ENCODE measurements around the gene CFAP210.
A peak's percentile ranks its signal among the peaks of the same experiment; 100 is the strongest.

The CFAP210 gene

DNA sequence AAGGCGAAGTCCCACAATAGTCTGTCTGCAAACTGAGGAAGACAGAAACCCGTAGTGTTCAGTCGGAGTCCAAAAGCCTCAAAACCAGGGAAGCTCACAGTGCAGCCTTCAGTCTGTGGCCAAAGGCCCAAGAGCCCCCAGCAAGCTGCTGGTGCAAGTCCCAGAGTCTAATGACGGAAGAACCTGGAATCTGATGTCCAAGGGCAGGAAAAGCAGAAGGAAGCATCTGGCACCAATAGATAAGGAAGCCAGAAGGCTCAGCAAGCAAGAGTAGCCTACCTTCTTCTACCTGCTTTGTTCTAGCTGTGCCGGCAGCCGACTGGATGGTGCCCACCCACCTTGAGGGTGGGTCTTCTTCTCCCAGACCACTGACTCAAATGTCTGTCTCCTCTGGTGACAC is 21.8 kb downstream of the CFAP210 start:
- no peak for DNase-seq (ENCODE audit: low spot score)

DNA sequence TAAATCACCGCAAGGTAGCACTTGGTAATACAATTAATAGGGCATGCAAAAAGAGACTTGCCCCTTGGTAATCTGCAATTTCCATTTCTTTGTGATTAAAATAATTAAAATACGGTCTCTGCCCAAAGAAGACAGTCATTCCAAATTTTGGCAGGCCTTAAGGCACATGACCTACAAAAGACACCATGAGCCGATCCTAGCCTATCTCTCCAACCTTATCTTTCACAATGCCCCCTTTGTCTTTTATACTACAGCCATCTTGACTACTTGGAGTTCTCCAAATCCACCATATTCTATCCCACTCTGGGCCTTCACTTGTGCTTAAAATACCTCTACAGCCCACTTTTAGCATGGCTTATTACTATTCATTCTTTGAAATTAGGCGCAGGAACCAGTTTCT is 23.3 kb downstream of the CFAP210 start:
- DNase-seq (ENCODE audit: low spot score): no peak

- DNase-seq (ENCODE audit: low spot score): peak; percentile 5
These were observed 24.0 kb downstream of the CFAP210 start for GRCh38 chr2:169670215-169670651.

- DNase-seq (ENCODE audit: low spot score): no peak
These were observed 26.6 kb downstream of the CFAP210 start for GRCh38 chr2:169667583-169667982.

DNA sequence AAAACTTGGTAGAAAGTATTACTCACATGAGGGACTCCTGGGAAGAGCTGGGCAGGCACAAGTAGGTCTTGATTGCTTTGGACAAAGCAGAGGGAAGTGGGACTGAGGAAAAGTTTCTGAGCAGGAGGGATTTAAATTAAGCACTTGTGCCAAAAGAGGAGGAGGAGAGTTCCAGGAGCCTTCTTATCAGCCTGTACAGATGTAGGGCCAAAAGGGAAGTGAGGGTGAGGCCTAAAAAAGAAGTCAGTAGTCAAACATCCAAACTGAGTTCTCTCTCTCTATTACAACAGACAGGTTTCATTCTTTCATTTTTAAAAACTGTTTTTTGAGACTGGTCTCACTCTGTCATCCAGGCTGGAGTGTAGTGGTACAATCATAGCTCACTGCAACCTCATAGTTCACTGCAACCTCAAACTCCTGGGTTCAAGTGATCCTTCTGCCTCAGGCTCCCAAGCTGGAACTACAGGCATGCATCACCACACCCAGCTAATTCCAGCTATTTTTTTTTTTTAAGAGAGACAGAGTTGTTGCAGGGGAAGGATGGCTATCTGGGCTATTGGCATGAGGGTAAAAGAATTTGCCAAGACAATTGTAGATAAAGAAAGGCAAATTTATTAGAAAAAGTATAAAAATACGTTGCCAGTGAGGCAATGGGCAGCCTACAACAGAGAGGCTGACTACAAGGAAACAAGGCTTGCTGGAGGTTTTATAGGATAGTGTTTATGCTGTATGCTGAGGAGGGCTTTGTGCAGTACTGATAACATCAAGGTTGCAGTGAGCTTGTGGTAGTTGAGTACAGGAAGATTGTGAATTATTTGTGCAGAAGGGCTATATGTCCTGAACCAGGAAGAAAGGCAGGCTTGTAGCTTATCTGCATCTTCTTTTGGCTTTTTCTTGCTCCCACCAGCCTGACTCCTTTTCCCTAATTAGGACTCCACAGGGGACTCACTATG is 29.0 kb downstream of the CFAP210 start:
- DNase-seq (ENCODE audit: low spot score): no peak

DNA sequence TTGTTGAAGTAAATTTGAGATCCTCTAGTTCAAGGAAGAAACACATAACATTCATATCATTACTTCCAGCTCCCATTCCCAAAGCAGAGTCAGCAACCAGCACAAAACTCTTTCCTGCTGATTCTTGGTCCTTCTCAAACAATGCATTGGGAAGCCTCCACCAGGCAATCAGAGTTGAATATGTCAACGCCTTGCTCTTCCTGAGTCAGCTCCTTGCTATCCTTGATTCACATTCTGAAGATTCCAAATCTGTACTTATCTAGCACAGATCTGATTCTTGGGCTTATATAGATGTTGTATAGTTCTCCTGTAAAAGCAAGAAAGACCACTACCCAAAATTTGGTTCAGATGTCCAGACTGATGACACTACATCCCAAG is 29.6 kb downstream of the CFAP210 start:
- no peak for DNase-seq (ENCODE audit: low spot score)

DNA sequence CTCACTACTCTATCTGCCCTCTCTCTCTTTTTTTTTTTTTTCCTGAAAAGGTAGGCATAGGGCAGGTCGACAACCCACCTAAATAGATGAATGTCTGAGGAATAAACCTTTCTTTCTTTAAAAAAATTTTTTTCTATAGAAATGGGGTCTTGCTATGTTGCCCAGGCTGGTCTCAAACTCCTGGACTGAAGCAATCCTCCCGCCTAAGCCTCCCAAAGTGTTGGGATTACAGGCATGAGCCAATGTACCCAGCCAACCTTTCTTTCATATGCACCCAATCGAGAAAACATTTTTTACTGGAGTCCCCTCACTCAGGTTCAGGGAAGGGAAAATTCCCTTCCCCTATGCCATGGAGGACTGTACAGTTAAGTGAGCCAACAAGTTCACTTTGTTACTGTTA is 31.0 kb downstream of the CFAP210 start:
- DNase-seq (ENCODE audit: low spot score): no peak

DNA sequence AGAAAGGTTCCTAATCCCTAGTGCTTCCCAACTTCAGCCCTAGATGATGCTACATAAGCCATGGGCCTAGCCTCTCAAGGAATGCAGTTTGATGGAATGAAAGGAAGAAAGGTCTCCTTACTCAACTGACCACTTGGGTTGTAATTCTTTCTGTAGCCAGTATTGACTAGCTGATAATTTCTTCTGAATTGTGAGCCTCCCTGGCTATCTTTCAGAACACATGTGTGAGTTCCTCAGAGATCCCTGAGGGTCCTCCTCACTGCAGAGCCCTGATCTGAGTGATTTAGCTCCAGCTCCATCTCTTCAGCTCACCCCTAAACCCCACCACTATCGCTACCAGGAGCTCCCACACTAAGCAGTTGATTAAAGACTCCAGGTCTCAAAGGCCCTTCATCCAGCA is 31.5 kb downstream of the CFAP210 start:
- DNase-seq (ENCODE audit: low spot score): no peak

DNA sequence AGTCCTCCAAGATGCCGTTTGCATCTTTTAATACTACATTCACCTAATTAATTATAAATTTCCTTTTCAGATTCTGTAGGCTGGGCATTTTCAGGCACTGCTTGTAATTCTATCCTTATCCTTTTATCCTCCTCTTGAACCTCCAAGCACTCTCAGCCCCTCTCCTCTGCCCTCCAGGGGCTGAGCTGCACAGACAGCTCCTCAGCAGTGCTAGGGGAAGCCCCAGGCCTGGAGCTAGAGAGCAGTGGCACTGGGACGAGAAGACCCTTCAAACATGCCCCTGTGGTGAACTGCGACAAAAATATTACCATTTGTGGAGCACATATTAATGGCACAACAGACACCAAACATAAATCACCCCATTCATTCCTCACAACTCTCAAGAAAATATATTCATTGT is 32.9 kb downstream of the CFAP210 start:
- no peak for DNase-seq (ENCODE audit: low spot score)

DNA sequence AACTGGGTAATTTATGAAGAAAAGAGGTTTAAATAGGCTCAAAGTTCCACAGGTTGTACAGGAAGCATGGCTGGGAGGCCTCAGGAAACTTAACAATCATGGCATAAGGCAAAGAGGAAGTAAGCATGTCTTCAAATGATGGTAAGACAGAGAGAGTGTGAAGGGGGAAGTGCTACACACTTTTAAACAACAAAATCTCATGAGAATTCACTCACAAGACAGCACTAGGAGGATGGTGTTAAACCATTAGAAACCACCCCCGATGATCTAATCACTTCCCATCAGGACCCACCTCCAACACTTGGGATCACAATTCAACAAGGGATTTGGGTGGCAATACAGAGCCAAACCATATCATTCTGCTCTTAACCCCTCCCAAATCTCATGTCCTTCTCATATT is 34.9 kb downstream of the CFAP210 start:
- DNase-seq (ENCODE audit: low spot score): no peak

- no peak for DNase-seq (ENCODE audit: low spot score)
These were observed 35.3 kb downstream of the CFAP210 start for GRCh38 chr2:169658877-169659276.

DNA sequence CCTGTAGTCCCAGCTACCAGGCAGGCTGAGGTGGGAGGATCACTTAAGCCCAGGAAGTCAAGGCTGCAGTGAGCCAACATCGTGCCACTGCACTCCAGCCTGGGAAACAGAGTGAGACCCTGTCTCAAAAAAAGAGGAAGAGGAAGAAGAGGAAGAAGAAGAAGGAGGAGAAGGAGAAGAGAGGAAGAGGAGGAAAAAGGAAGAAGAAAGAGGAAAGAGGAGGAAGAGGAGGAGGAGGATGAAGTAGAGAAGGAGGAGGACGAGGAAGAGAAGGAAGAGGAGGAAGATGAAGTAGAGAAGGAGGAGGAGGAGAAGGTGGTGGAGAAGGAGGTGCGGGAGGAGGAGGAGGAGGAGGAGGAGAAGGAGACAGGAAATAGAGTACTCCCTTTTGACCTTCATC is 38.0 kb downstream of the CFAP210 start:
- DNase-seq (ENCODE audit: low spot score): no peak

- peak; percentile 52 for DNase-seq (ENCODE audit: low spot score)
These were observed 40.6 kb downstream of the CFAP210 start for GRCh38 chr2:169653636-169654035.

DNA sequence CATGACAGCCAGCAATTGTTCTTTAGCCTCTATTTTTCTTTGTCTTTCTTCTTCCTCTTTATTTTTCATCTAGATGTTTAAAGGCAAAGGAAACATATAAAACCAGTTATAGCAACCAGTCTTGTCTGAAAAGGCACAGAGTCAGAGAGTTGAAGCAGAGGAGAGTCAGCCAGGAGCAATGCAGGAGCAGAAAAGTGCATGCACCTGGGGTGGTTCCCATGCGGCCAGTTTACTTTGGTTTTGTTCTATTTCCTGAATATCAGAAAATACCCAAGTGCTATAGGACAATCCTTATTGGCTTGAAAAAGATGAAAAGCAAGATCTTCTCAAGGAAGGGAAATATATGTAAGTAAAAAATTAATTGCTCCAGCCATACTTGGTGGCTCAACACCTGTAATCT is 44.9 kb downstream of the CFAP210 start:
- no peak for DNase-seq (ENCODE audit: low spot score)

DNA sequence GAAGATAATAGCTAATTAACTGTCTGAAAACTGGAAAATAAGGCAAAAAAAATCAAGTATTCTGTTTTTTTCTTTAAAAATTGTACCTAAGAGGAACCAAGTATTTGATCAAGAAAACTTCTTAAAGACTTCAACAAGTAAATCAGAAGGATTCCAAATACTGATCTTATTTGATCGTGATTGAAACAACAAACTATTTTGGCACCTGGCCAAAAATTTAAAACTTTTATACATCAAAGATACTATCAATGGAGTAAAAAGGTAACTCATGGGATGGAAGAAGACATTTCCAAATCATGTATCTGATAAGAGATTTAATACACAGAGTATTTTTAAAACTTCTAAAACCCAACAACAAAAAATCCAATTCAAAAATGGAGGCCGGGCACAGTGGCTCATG is 46.7 kb downstream of the CFAP210 start:
- no peak for DNase-seq (ENCODE audit: low spot score)

GRCh38 chr2:169644173-169644572 is 50.0 kb downstream of the CFAP210 start:
- no peak for DNase-seq (ENCODE audit: low spot score)

DNA sequence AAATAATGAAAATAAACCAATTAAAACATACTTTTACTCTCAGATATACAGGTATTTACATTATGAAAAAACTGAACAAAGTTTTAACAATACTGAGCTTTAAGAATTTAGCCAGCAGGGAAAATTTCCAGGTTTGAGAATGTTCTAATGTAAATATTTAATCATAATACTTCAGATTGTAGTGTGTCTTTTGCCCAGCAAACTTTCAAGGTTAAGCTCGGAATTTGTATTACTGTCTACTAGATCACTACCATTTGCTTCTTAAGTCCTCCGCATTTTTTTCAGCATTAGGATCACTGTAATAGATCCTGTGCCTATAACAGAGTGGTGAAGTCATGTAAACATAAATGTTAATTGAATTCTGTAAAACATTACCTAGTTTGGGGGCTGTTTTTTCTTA is 52.7 kb downstream of the CFAP210 start:
- DNase-seq (ENCODE audit: low spot score): no peak

- DNase-seq (ENCODE audit: low spot score): no peak
These were observed 54.1 kb downstream of the CFAP210 start for GRCh38 chr2:169640104-169640503.

DNA sequence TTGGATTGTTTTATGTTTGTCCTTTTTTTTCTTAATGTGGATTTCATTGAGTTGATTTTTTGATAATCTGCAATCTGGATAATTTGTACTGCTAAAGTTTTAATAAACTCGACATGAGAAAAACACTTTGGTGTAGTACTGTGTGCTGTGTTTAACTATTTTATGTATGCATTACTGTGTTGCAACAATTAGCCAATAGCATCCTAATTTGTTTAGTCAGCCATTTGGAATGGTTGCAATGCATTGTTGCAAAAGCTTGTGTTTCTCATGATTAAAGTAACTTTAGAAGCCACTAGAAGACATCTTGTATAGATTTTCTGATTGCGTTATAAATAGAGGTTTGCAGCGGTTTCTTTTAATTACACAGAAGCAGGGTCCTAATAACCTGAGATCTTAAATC is 56.6 kb downstream of the CFAP210 start:
- no peak for DNase-seq (ENCODE audit: low spot score)

DNA sequence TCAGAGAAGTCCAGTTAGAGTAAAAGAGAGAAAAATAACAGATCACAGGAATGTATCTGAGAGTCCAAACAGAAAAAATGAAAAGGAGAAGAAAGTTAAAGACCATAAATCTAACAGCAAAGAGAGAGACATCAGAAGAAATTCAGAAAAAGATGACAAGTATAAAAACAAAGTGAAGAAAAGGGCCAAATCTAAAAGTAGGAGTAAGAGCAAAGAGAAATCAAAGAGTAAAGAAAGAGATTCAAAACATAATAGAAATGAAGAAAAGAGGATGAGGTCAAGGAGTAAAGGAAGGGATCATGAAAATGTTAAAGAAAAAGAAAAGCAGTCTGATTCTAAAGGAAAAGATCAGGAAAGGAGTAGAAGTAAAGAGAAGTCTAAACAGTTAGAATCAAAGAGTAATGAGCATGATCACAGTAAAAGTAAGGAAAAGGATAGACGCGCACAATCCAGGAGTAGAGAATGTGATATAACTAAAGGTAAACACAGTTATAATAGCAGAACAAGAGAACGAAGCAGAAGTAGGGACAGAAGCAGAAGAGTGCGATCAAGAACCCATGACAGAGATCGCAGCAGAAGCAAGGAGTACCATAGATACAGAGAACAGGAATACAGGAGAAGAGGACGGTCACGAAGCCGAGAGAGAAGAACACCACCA is 57.6 kb downstream of the CFAP210 start:
- no peak for DNase-seq (ENCODE audit: low spot score)

- no peak for DNase-seq (ENCODE audit: low spot score)
These were observed 68.4 kb downstream of the CFAP210 start for GRCh38 chr2:169625781-169626180.

GRCh38 chr2:169623235-169623634 is 71.0 kb downstream of the CFAP210 start:
- DNase-seq (ENCODE audit: low spot score): no peak

DNA sequence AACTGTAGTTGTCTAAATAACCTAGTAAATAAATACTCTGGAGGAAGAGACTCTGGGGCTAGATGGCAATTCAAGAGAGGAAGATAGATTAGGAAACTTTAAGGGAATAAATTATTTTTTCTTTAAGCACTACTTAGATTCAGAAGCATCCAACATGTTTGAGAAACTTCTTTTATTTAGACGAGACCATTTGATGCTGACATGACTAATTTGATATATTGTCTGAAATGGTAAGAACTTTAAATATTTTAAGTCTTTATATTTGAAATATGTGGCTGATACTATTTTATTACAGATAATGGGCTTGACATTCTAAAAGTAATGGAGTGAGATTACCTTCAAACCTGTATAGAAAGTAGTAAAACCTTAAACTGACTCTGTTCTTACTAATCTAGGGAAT is 73.7 kb downstream of the CFAP210 start:
- DNase-seq (ENCODE audit: low spot score): no peak

DNA sequence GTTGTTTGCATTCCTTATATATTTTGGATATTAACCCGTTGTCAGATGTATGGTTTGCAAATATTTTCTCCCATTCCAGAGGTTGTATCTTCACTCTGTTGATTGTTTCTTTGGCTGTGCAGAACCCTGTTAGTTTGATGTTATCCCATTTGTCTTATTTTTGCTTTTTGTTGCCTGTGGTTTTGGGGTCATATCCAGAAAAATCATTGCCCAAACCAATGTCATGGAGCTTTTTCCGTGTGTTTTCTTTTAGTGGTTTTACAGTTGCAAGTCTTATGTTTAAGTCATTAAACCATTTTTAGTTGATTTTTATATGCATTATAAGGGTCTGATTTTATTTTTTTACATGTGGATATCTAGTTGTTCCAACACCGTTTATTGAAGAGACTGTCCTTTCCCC is 74.3 kb downstream of the CFAP210 start:
- no peak for DNase-seq (ENCODE audit: low spot score)
